ENCODE measurements around the gene DMKN.
A peak's percentile ranks its signal among the peaks of the same experiment; 100 is the strongest.

Gene DMKN, protein sequence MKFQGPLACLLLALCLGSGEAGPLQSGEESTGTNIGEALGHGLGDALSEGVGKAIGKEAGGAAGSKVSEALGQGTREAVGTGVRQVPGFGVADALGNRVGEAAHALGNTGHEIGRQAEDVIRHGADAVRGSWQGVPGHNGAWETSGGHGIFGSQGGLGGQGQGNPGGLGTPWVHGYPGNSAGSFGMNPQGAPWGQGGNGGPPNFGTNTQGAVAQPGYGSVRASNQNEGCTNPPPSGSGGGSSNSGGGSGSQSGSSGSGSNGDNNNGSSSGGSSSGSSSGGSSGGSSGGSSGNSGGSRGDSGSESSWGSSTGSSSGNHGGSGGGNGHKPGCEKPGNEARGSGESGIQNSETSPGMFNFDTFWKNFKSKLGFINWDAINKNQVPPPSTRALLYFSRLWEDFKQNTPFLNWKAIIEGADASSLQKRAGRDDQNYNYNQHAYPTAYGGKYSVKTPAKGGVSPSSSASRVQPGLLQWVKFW

DNA sequence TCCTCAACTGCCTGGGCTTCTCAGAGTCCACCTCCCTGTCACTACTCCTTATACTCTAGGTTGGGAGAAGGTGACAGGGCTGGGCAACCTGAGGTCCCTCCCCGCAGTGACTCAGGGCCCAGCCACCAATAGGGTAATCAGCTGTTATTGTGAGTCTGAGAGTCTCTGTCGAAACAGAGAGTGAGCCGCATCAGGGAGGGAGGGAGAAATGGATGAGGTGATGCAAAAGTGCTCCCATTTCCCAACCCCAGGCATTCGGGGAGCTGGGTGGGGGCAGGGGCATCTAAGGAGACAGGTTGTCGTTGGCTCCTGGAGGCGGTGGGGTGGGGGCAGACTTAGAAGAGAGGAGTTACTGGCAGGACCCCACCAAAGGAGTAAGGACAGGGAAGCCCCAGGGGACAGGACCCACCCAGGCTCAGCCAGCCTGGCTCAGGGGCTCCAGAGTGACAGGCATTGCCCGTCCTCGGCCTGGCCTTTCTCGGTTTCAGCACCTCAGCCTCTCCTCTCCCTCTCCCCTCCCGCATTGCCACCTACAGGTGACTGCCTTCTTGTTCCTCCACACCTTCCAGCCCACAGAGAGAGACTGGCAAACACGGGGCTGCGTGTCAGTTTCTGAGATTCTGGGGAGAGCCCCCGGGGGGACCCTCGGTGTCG, at the start of gene DMKN:
DMKN (minus strand) TSS at position 22 of the 654 bp plus-strand sequence. CDS start 174 bp downstream, outside the sequence.
- H3K27me3 ChIP-seq (replicated peaks): peaks cover 29% of the 10 kb centered on the region
- in situ Hi-C loops (cut with HindIII; ENCODE audit: low pct_ligation_motif_present, low sequenced_read_pairs): no loop called here

DNA sequence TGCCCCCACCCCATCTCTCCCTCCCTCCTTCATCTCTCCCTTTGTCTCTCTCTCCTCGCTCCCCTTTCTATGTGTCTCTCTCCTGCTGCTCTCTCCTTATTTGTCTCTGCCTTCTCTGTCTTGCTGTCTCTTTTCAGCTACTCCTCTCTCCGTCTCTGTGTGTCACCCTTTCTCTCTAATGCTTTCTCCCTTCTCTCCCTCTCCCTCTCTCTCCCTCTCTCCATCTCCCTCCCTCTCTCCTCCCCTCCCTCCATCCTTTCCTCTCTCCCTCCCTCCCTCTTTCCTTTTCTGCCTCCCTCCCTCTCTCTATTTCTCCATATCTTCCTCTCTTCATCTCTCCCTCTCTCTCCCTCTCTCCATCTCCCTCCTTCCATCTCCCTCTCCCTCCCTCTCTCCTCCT, 49.3 kb upstream of the DMKN start:
- Histone ChIP-seq H3K27ac (no peak overlapping the region), H3K4me3 (ENCODE audit: low read depth, low read length) (no peak overlapping the region), H3K36me3 (replicated peaks) (no peaks in the 10 kb centered on the region), H3K27me3 (replicated peaks) (peaks cover 2% of the 10 kb centered on the region)
- in situ Hi-C loops (cut with HindIII; ENCODE audit: low pct_ligation_motif_present, low sequenced_read_pairs): no loop called here
- DNase-seq: no peak
- TF ChIP-seq, protein P1, sequence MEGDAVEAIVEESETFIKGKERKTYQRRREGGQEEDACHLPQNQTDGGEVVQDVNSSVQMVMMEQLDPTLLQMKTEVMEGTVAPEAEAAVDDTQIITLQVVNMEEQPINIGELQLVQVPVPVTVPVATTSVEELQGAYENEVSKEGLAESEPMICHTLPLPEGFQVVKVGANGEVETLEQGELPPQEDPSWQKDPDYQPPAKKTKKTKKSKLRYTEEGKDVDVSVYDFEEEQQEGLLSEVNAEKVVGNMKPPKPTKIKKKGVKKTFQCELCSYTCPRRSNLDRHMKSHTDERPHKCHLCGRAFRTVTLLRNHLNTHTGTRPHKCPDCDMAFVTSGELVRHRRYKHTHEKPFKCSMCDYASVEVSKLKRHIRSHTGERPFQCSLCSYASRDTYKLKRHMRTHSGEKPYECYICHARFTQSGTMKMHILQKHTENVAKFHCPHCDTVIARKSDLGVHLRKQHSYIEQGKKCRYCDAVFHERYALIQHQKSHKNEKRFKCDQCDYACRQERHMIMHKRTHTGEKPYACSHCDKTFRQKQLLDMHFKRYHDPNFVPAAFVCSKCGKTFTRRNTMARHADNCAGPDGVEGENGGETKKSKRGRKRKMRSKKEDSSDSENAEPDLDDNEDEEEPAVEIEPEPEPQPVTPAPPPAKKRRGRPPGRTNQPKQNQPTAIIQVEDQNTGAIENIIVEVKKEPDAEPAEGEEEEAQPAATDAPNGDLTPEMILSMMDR (IDR thresholded peaks at IDR 0.05; ENCODE audit: low read depth, low read length, missing control alignments): no peak

More for the DNA sequence above, at the start of gene DMKN:
- TF ChIP-seq, protein P1 (IDR thresholded peaks at IDR 0.05; ENCODE audit: low read depth, low read length, missing control alignments): peak; percentile 24
- H3K36me3 ChIP-seq (replicated peaks): no peaks in the 10 kb centered on the region
- no peak within 1 kb of the TSS for H3K4me3 ChIP-seq (ENCODE audit: low read depth, low read length)
- DNase-seq: peak; percentile 24
- H3K27ac ChIP-seq: no peak within 1 kb of the TSS

DNA sequence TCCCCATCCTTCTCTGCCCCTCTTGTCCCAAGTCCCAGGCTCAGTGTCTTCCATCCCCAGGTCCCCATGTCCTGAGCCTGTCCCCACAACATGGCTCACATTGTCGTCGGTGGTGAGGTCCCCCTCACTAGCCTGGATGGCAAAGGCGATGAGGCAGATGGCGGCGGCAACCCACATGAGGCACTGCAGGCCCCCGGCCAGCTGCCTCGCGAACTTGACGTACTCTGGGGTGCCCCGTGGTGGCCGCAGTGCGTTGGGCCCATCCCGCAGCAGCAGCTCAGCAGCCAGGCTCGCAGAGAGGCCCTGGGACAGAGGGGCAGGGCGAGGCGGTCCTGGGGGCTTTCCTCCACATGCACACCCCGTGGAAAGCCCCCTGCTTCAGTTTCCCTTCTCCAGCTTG, 48.9 kb upstream of the DMKN start:
- Histone ChIP-seq H3K27me3 (replicated peaks) (peaks cover 2% of the 10 kb centered on the region), H3K27ac (no peak overlapping the region), H3K36me3 (replicated peaks) (no peaks in the 10 kb centered on the region), H3K4me3 (ENCODE audit: low read depth, low read length) (no peak overlapping the region)
- TF ChIP-seq, protein P1 (IDR thresholded peaks at IDR 0.05; ENCODE audit: low read depth, low read length, missing control alignments): no peak
- DNase-seq: no peak
- in situ Hi-C loops (cut with HindIII; ENCODE audit: low pct_ligation_motif_present, low sequenced_read_pairs): no loop called here

DNA sequence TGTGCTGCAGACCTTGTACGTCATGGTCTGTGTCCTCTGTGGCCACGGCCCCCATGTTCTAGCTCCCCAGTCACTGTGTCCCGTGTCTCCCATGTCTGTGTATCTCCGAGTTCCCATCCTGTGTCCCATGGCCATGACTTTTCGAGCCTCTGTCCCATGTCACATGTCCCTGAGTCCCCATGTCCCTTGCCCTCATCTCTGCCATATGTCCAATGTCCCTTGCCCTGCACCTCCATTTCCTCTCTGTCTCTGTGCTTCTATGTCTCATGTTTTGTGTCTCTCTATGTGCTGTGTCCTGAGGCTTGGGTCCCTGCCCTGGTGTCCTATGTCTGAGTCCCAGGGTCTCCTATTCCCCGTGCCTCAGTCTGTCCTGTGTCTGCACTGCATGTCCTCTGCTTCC, 48.0 kb upstream of the DMKN start:
- Histone ChIP-seq H3K4me3 (ENCODE audit: low read depth, low read length) (no peak overlapping the region), H3K27me3 (replicated peaks) (peaks cover 2% of the 10 kb centered on the region), H3K27ac (no peak overlapping the region), H3K36me3 (replicated peaks) (no peaks in the 10 kb centered on the region)
- DNase-seq: no peak
- in situ Hi-C loops (cut with HindIII; ENCODE audit: low pct_ligation_motif_present, low sequenced_read_pairs): no loop called here
- TF ChIP-seq, protein P1 (IDR thresholded peaks at IDR 0.05; ENCODE audit: low read depth, low read length, missing control alignments): no peak

DNA sequence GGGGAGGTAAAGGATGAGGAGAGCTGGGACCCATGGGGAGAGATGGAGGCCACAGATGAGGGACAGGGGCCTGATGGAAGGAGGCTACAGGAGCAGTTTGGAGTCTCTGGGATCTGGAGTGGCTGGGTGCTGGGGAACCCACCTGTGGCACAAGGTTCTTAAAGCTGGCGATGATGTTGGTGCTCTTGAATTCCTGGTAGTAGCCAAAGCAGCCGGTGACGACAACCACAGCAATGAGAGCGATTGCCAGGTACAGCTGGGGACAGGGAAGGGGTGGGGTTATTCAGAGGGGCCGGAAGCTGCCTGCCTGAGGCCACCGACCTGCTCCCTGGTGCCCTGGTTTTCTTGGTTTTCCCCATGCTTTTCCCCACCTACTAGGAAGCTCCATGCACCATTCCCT, 47.2 kb upstream of the DMKN start:
- in situ Hi-C loops (cut with HindIII; ENCODE audit: low pct_ligation_motif_present, low sequenced_read_pairs): no loop called here
- no peak for DNase-seq
- H3K27ac ChIP-seq: no peak overlapping the region
- peaks cover 2% of the 10 kb centered on the region for H3K27me3 ChIP-seq (replicated peaks)
- TF ChIP-seq, protein P1 (IDR thresholded peaks at IDR 0.05; ENCODE audit: low read depth, low read length, missing control alignments): no peak
- no peaks in the 10 kb centered on the region for H3K36me3 ChIP-seq (replicated peaks)
- H3K4me3 ChIP-seq (ENCODE audit: low read depth, low read length): no peak overlapping the region
